Dendritic cell treated with granulocyte-macrophage colony-stimulating factor and Interleukin-4, amounts not matched to agents 40 ng/mL and 50 ng/mL, for 4 days (primary cell): ENCODE results near the gene LINC00237.
A peak's percentile ranks its signal among the peaks of the same experiment; 100 is the strongest.

Experiments used
- H3K27ac Mint-ChIP-seq: one replicate; pipeline ENCODE4 v1.8.0; 2022; ENCODE audit warnings: mild to moderate bottlenecking, mixed read lengths
- H3K27me3 Mint-ChIP-seq: one replicate; pipeline ENCODE4 v1.8.0; 2022; ENCODE audit warnings: mild to moderate bottlenecking, mixed read lengths
- H3K36me3 Mint-ChIP-seq: one replicate; pipeline ENCODE4 v1.8.0; 2022; ENCODE audit warnings: low read depth, mixed read lengths
- H3K4me1 Mint-ChIP-seq: one replicate; pipeline ENCODE4 v1.8.0; 2022; ENCODE audit warnings: low read depth, mixed read lengths
- H3K4me3 Mint-ChIP-seq: one replicate; pipeline ENCODE4 v1.8.0; 2022; ENCODE audit warnings: mild to moderate bottlenecking, moderate library complexity, mixed read lengths
- H3K9me3 Mint-ChIP-seq: one replicate; pipeline ENCODE4 v1.8.0; 2022; ENCODE audit warnings: mixed read lengths
- intact Hi-C: fragments of 100-400 bp; cut with micrococcal nuclease; formaldehyde crosslinking; loops from one replicate; pipeline ENCODE4 v1.15.0; 2022

LINC00237 gene

GRCh38 chr20:21099751-21100577 lies 6.2 kb downstream of the LINC00237 start:
- Mint-ChIP-seq H3K27me3 (peaks cover 83% of the 10 kb centered on the region), H3K27ac (peak overlapping the region; percentile 88), H3K36me3 (no peaks in the 10 kb centered on the region), H3K4me1 (peaks cover 39% of the 10 kb centered on the region), H3K4me3 (peak overlapping the region; percentile 82), H3K9me3 (no peaks in the 10 kb centered on the region)
- intact Hi-C loops, result loop anchor here (1.0 kb wide), 1 partner anchor 25 kb away; no protein-coding TSS in a partner anchor

GRCh38 chr20:21096321-21097043 lies 9.7 kb downstream of the LINC00237 start:
- Mint-ChIP-seq H3K27me3 (peaks cover 75% of the 10 kb centered on the region), H3K4me3 (no peak overlapping the region), H3K4me1 (peaks cover 17% of the 10 kb centered on the region), H3K36me3 (no peaks in the 10 kb centered on the region), H3K9me3 (no peaks in the 10 kb centered on the region), H3K27ac (no peak overlapping the region)
- intact Hi-C loops, result no loop called here

GRCh38 chr20:21092806-21093205 lies 13.4 kb downstream of the LINC00237 start:
- intact Hi-C loops, result no loop called here
- no peak overlapping the region for H3K4me3 Mint-ChIP-seq
- no peak overlapping the region for H3K27ac Mint-ChIP-seq
- no peaks in the 10 kb centered on the region for H3K36me3 Mint-ChIP-seq
- peaks cover 66% of the 10 kb centered on the region for H3K27me3 Mint-ChIP-seq
- H3K9me3 Mint-ChIP-seq, result no peaks in the 10 kb centered on the region
- H3K4me1 Mint-ChIP-seq, result peaks cover 14% of the 10 kb centered on the region

GRCh38 chr20:21090721-21091120 lies 15.4 kb downstream of the LINC00237 start:
- H3K27me3 Mint-ChIP-seq, result peaks cover 58% of the 10 kb centered on the region
- peaks cover 14% of the 10 kb centered on the region for H3K4me1 Mint-ChIP-seq
- no peak overlapping the region for H3K4me3 Mint-ChIP-seq
- peak overlapping the region; percentile 70 for H3K27ac Mint-ChIP-seq
- intact Hi-C loops, result no loop called here
- no peaks in the 10 kb centered on the region for H3K9me3 Mint-ChIP-seq
- no peaks in the 10 kb centered on the region for H3K36me3 Mint-ChIP-seq

DNA sequence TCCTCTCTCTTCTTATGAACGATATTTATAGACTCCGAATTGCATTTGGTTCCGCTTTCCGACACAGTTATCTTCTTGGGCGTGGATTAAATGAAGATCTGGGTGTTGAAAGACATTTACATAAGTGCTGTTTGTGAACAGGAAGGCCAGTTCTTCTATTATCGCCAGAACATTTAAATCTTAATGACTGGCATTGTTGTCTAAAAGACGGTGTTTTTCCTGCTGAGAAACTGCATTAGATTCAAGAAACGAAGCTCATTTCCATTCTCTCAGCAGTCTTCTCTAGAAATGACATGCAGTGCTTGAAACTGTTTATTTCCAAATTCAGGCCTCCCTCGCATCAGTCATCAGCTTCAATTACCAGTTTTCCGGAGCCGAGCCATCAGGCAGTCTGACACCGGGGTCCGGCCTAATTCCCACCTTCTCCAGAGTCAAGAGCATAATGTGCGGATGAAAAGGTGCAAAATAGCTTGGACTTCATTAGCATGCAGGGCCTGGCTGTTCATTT lies 16.0 kb downstream of the LINC00237 start:
- Mint-ChIP-seq H3K27ac (peak overlapping the region; percentile 70), H3K4me3 (no peak overlapping the region), H3K4me1 (peaks cover 14% of the 10 kb centered on the region), H3K36me3 (no peaks in the 10 kb centered on the region), H3K27me3 (peaks cover 55% of the 10 kb centered on the region), H3K9me3 (no peaks in the 10 kb centered on the region)
- intact Hi-C loops, result no loop called here

- peaks cover 14% of the 10 kb centered on the region for H3K4me1 Mint-ChIP-seq
- peaks cover 52% of the 10 kb centered on the region for H3K27me3 Mint-ChIP-seq
- H3K36me3 Mint-ChIP-seq, result no peaks in the 10 kb centered on the region
- H3K9me3 Mint-ChIP-seq, result no peaks in the 10 kb centered on the region
- no peak overlapping the region for H3K4me3 Mint-ChIP-seq
- intact Hi-C loops, result no loop called here
- H3K27ac Mint-ChIP-seq, result peak overlapping the region; percentile 70
Measured at GRCh38 chr20:21089391-21089790, 16.8 kb downstream of the LINC00237 start.

- H3K36me3 Mint-ChIP-seq, result no peaks in the 10 kb centered on the region
- intact Hi-C loops, result no loop called here
- peaks cover 48% of the 10 kb centered on the region for H3K27me3 Mint-ChIP-seq
- H3K27ac Mint-ChIP-seq, result no peak overlapping the region
- H3K9me3 Mint-ChIP-seq, result no peaks in the 10 kb centered on the region
- H3K4me1 Mint-ChIP-seq, result peaks cover 20% of the 10 kb centered on the region
- H3K4me3 Mint-ChIP-seq, result no peak overlapping the region
Measured at GRCh38 chr20:21087862-21088540, 18.2 kb downstream of the LINC00237 start.

DNA sequence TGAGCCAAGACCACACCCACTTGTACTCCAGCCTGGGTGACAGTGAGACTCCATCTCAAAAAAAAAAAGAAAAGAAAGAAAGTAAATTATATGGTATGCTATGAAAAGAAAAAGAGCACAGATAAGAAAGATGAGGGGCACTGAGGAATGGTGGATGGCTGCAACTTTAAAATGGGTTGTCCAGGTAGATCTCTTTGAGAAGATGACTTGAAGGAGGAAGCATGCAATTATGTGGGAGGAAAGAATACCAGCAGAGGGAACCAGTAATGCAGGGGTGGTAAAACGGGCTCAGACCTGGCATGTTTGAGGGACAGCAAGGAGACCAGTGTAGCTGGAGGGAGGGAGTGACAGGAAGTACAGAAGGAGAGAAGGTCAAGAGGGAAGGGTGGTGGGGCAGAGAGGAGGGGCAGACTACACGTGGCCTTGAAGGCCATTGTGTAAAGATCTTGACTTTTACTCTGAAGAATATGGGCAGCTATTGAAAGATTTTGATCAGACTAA lies 22.3 kb downstream of the LINC00237 start:
- Mint-ChIP-seq H3K9me3 (no peaks in the 10 kb centered on the region), H3K4me1 (peaks cover 6% of the 10 kb centered on the region), H3K27ac (no peak overlapping the region), H3K4me3 (no peak overlapping the region), H3K27me3 (peaks cover 39% of the 10 kb centered on the region), H3K36me3 (no peaks in the 10 kb centered on the region)
- intact Hi-C loops, result no loop called here

GRCh38 chr20:21082584-21082983 lies 23.6 kb downstream of the LINC00237 start:
- Mint-ChIP-seq H3K4me3 (no peak overlapping the region), H3K27me3 (peaks cover 46% of the 10 kb centered on the region), H3K4me1 (peaks cover 6% of the 10 kb centered on the region), H3K9me3 (no peaks in the 10 kb centered on the region), H3K27ac (no peak overlapping the region), H3K36me3 (no peaks in the 10 kb centered on the region)
- intact Hi-C loops, result no loop called here

DNA sequence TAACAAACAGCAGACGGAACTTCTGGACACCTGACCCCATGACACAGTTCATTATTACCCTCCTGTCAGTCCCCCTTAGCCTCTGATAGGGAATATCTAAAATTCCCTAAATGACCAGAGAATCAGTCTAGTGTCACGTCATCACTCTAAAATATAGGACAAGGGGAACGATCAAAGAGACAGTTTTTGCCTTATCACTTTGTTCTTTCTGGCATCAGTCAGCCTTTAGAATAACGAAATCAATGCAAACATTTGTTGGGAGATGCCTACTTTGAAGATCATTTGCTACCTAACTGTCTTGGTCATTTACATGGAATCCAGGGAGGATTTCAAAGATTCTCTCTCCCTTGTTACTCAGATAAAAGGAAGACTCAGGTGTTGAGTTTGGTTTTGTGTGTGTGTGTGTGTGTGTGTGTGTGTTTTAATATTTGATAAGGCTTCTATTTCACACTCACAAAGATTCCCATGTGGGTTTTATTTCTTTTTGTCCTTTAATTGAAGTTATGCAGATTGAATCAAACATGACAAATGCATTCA lies 28.3 kb downstream of the LINC00237 start:
- H3K27me3 Mint-ChIP-seq, result peaks cover 41% of the 10 kb centered on the region
- H3K4me3 Mint-ChIP-seq, result no peak overlapping the region
- no peaks in the 10 kb centered on the region for H3K36me3 Mint-ChIP-seq
- H3K4me1 Mint-ChIP-seq, result no peaks in the 10 kb centered on the region
- H3K9me3 Mint-ChIP-seq, result no peaks in the 10 kb centered on the region
- intact Hi-C loops, result no loop called here
- no peak overlapping the region for H3K27ac Mint-ChIP-seq

GRCh38 chr20:21076073-21076472 lies 30.1 kb downstream of the LINC00237 start:
- no peaks in the 10 kb centered on the region for H3K36me3 Mint-ChIP-seq
- H3K4me1 Mint-ChIP-seq, result no peaks in the 10 kb centered on the region
- no peak overlapping the region for H3K27ac Mint-ChIP-seq
- H3K4me3 Mint-ChIP-seq, result no peak overlapping the region
- no peaks in the 10 kb centered on the region for H3K9me3 Mint-ChIP-seq
- H3K27me3 Mint-ChIP-seq, result peaks cover 41% of the 10 kb centered on the region
- intact Hi-C loops, result no loop called here

DNA sequence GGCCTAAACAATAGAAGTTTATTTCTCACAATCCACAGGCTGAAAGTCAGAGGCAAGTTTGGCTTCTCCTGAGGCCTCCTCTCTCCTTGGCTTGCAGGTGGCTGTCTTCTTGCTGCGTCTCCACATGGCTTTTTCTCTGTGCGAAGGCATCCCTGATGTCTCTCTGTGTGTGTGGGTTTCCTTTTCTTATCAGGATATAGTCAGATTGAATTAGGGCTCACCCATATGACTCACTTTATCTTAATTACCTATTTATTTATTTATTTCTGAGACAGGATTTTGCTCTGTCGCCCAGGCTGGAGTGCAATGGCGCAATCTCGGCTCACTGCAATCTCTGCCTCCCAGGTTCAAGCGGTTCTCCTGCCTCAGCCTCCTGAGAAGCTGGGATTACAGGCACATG lies 30.7 kb downstream of the LINC00237 start:
- Mint-ChIP-seq H3K9me3 (no peaks in the 10 kb centered on the region), H3K36me3 (no peaks in the 10 kb centered on the region), H3K27me3 (peaks cover 43% of the 10 kb centered on the region), H3K4me1 (no peaks in the 10 kb centered on the region), H3K4me3 (no peak overlapping the region), H3K27ac (no peak overlapping the region)
- intact Hi-C loops, result no loop called here

DNA sequence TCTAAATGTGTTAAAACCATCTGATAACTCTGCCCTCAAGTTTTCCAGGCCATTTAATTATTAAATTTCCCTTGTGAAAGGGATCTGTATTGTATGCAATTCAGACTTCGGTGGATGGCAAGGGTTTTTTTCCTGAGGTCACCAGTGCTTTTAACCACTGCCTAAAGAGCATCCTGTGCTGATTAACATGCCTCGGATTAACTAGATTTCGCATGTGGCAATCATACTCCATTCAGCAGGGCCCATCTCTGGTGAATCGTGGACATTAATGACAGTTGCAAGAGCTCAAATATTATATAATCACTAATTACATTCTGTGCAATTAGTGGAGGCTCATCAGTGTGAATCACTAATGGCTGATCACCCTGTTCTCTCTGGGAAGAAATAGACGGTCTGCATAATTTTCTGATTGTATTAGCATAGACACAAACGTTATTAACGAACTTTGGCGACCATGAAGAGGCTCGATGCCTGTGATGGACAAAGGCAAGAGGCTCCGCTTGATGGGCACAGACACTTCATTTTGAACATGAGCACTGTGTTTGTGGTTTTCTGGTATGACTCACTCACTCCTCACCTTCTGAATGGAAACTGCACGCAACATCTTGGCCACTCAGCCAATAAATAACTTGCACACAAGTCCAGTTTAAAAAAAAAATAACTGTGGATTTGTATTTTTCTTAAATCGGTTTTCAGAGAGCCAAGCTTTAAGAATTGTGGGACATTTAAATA lies 31.4 kb downstream of the LINC00237 start:
- Mint-ChIP-seq H3K36me3 (no peaks in the 10 kb centered on the region), H3K4me1 (no peaks in the 10 kb centered on the region), H3K4me3 (no peak overlapping the region), H3K27me3 (peaks cover 40% of the 10 kb centered on the region), H3K27ac (no peak overlapping the region), H3K9me3 (no peaks in the 10 kb centered on the region)
- intact Hi-C loops, result no loop called here
